Measurements from ENCODE around the gene LAG3.

The LAG3 gene

GRCh38 chr12:6791931-6792520, 19.7 kb downstream of the LAG3 start:
- no peak for DNase-seq

DNA sequence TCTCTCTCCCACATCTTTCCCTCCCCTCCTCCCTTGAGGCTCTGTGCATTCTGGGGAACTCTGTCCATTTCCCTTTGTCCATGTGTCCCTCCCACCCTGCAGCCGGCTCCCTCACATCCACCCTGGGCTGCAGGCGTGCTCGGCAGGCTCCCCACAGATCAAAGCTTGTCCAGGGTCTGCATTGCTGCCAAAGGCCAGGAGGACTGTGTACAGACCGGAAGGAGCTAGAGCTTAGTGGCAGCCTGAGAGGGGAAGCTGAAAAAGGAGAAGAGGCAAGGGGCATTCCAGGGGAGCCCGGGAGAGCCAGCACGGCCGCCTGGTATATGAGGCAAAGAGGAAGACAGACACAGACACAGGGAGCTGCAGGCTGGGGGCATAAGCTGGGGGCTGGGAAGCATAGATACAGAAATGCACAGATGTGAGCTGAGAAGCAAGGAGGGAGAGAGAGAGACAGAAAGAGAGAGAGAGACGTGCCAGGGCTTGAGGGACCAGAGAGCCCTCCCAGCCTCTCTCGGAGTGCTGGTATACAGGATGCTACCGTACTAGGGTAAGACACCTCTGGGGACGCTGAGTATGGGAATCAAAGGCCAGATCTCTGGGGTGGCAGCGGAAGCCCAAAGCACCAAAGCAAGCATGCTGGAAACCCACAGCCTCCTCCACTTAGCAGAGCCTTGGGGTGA, 20.3 kb downstream of the LAG3 start:
- DNase-seq = peak; percentile 51 to 60

GRCh38 chr12:6795088-6795487, 22.8 kb downstream of the LAG3 start:
- DNase-seq = no peak

GRCh38 chr12:6796576-6796975, 24.3 kb downstream of the LAG3 start:
- no peak for DNase-seq

- DNase-seq = no peak
Measured at GRCh38 chr12:6799147-6799546, 26.8 kb downstream of the LAG3 start.

DNA sequence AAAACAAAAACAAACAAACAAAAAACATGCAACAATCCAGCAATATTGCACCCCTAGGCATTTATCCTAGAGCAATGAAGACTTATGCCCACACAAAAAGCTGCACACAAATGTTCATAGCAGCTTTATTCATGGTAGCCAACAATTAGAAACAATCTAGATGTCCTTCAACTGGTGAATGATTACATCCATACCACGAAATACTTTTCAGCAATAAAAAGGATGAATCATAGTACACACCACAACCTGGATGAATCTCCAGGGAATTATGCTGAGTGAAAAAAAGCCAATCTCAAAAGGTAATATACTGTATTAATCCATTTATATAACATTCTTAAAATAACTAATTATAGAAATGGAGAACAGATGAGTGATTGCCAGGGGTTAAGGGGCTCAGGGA, 34.9 kb downstream of the LAG3 start:
- no peak for DNase-seq

- no peak for DNase-seq
Measured at GRCh38 chr12:6809056-6809455, 36.7 kb downstream of the LAG3 start.

GRCh38 chr12:6810758-6811157, 38.4 kb downstream of the LAG3 start:
- no peak for DNase-seq

- DNase-seq = no peak
Measured at GRCh38 chr12:6813363-6813762, 41.0 kb downstream of the LAG3 start.

DNA sequence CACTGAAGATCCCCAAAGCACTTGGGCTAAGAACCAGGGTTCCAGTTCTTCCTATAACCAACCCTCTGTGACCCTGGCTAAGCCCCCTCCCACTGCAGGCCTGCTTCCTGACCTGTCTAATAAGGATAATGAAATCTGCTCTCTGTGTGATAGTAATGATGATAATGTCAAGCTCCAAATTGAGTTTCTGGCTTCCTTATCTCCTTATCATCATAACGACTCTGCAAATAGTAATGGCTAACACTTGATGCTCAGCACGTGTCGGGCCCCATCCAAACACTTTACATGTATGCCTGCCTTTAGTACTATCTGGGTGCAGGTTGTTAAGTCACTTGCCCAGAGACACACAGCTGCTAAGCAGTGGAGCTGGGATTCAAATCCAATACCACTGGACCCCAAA, 44.3 kb downstream of the LAG3 start:
- no peak for DNase-seq

GRCh38 chr12:6817098-6817497, 44.8 kb downstream of the LAG3 start:
- no peak for DNase-seq

DNA sequence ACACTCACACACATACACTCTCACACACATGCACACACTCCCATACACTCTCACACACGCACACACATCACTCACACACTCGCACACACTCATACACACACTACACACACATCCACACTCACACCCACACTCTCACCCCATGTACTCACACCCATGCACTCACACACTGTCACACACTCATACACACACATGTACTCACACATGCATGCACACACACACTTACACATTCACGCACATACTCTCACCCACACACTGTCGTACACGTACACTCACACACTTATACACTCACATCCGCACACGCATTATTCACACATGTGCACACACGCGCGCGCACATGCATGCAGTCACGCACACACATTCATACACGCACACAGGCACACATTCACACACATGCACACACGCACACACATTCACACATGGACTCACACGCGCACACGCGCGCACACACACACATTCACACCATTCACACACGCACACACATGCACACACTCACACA, 45.4 kb downstream of the LAG3 start:
- DNase-seq = no peak

DNA sequence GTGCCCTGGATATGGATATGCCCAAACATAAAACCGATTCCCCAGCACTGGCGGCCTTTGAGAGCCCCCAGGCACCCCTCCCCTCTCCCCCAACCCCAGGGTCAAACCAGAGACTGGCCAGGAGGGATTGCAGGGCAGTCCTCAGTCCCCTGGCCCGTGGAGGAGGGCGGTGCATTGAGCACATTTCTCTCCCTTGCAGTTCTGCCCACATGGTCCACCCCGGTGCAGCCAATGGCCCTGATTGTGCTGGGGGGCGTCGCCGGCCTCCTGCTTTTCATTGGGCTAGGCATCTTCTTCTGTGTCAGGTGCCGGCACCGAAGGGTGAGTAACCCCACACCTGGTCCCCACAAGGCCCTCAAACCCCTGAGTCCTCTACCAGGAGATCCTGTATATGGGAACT, 45.9 kb downstream of the LAG3 start:
- no peak for DNase-seq

- DNase-seq = no peak
Measured at GRCh38 chr12:6818645-6819044, 46.3 kb downstream of the LAG3 start.

DNA sequence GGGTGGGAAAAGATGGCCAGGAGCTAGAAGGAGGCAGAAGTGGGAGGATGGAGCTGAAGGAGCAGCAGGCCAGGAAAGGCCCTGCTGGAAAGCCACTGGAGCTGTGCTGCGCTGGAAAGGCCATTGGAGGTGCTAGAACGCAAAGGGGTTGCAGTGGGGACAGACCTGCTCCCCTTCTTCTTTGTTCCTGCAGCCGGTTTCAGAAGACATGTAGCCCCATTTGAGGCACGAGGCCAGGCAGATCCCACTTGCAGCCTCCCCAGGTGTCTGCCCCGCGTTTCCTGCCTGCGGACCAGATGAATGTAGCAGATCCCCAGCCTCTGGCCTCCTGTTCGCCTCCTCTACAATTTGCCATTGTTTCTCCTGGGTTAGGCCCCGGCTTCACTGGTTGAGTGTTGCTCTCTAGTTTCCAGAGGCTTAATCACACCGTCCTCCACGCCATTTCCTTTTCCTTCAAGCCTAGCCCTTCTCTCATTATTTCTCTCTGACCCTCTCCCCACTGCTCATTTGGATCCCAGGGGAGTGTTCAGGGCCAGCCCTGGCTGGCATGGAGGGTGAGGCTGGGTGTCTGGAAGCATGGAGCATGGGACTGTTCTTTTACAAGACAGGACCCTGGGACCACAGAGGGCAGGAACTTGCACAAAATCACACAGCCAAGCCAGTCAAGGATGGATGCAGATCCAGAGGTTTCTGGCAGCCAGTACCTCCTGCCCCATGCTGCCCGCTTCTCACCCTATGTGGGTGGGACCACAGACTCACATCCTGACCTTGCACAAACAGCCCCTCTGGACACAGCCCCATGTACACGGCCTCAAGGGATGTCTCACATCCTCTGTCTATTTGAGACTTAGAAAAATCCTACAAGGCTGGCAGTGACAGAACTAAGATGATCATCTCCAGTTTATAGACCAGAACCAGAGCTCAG, 47.0 kb downstream of the LAG3 start:
- no peak for DNase-seq

GRCh38 chr12:6820166-6820565, 47.8 kb downstream of the LAG3 start:
- no peak for DNase-seq

DNA sequence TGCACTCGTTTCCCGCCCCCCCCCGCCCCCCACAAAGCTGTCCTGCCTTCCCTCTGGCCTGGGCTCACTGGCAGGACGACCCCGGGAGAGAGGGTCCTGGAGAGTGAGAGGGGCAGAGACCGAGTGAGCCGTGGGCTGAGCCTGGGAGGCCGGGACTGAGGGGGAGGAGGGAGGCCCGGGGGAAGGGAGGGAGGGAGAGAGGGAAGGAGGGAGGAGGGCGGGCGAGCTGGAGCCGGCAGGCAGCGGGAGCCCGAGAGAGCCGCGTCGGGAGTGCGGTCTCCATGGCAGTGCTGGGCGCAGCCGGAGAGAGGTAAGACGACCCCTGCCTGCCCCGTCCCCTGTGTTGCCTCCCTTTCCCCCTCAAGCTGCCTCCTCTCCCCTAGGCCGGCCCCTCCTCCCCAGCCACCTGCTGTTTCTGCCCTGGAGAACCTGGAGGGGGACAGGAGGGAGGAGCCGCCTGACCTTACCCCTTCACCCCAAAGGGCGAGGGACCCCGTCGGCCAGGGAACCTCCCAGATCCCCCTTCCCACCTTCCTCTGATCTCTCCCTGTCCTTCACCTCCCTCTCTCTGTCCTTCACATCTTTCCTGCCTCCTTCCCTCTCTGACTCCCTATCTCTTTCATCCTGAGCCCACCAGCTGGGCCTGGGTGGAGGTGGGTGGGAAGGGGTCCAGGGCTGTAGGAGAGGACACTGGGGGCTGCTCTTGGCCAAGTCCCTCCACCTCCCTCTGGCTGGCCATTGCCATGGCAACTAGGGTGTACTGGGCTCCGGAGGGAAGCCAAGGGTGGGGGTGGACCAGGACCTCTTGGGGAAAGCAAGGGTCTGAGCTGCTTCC, 49.5 kb downstream of the LAG3 start, which contains the start of gene GPR162:
TSS of gene GPR162 (plus strand) at position 231 of the 835 bp plus-strand sequence. CDS start 2,078 bp downstream, outside the sequence.
- no peak for DNase-seq

DNA sequence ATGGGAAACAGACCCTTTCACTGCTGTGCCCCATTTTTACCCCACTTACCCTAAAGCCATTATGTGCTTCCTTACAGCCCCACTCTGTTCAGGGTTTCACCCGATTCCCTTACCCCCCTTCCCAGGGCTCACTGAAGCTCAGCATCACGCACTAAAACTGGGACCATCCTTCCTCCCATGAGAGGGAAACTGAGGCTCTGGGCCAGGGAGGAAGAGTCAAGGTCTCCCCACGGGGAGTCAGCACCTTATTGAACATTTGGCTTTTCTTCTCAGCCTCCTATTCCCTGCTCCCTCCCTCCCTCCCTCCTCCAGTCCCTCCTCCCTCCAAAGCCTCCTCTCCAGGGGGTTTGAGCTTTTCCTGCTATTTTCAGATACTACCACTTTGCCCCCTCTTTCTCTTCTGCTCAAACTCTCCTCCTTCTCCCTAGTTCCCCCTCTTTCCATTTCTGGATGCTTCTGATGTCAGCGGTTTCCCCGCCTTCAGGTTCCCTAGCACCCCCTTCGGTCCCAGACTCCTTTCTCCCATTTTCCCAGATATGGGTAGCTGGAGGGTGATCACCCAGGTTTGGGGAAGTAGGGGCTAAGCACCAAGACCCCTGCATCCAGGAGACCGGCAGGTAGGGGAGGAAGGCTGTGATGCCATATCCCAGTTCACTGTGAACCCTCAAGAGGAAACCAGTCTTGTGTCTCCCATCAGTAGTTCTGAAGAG, 50.3 kb downstream of the LAG3 start:
- DNase-seq = no peak

DNA sequence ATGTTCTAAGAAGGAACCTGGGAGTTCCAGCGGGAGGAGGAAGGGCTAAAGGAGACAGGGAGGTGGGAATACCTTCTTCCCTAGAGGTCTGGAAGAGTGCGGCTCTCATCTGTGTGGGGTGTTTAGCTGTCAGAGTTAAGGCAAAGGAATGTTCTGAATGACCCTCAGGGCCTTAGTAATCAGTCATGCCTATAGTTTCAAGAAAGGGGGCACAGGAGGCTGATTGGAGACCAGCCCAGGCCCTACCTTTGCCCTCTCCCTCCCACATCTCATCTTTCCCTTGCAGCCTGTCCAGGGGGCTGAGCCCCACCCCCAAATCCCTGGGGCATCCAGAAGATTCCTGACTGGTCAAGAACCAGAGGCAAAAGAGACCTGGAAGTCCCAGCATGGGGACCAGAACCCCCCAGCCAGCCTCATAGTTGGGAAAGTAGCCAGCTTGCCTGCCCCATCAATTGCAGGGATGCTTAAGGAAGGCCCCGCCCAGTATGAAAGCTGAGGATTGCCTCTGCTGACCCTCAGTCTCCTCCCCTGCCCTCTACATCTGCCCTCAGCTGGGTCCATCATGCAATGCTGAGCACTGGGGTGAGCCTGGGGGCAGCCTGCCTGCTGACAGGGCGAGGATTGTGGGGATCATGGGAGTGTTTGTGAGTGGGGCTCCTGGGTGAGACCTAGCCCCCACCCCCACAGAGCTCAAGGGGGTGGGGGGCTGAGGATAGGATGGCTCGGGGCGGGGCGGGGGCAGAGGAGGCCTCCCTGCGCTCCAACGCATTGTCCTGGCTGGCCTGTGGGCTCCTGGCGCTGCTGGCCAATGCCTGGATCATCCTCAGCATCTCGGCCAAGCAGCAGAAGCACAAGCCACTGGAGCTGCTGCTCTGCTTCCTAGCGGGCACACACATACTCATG, 51.1 kb downstream of the LAG3 start:
- no peak for DNase-seq

- DNase-seq = no peak
Measured at GRCh38 chr12:6824085-6824775, 51.9 kb downstream of the LAG3 start.

Data from CD4-positive, alpha-beta T cell treated with Interleukin-4 for 1 hour (primary cell).